ENCODE data around the gene EGFR.

- TF ChIP-seq POLR2A (IDR thresholded peaks at IDR 0.05; ENCODE audit: low read depth) (no peak), EP300 (IDR thresholded peaks at IDR 0.05) (no peak), POLR2AphosphoS5 (IDR thresholded peaks at IDR 0.05) (no peak)
- TF ChIP-seq, protein P1, sequence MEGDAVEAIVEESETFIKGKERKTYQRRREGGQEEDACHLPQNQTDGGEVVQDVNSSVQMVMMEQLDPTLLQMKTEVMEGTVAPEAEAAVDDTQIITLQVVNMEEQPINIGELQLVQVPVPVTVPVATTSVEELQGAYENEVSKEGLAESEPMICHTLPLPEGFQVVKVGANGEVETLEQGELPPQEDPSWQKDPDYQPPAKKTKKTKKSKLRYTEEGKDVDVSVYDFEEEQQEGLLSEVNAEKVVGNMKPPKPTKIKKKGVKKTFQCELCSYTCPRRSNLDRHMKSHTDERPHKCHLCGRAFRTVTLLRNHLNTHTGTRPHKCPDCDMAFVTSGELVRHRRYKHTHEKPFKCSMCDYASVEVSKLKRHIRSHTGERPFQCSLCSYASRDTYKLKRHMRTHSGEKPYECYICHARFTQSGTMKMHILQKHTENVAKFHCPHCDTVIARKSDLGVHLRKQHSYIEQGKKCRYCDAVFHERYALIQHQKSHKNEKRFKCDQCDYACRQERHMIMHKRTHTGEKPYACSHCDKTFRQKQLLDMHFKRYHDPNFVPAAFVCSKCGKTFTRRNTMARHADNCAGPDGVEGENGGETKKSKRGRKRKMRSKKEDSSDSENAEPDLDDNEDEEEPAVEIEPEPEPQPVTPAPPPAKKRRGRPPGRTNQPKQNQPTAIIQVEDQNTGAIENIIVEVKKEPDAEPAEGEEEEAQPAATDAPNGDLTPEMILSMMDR (IDR thresholded peaks at IDR 0.05): no peak
These were observed 27.9 kb downstream of the EGFR start for GRCh38 chr7:55046582-55047342.

Data from esophagus muscularis mucosa (tissue), 4 donors.